Transverse colon (tissue), 4 donors: ENCODE data around the gene STK32B. TPM values are rescaled to one million over a fixed set of nuclear protein-coding genes. Genes with fewer than 3 reads are reported as not detected.

ENCODE experiments used
- DNase-seq: peaks from one replicate; pipeline ENCODE4 v3.0.0-alpha.2; 2019
- H3K27ac ChIP-seq, 4 donors: fragments of 200-600 bp; sonication (generic); 2 replicates each; pipeline ENCODE4 v1.5.1; 2016 to 2018; ENCODE audit warnings: inconsistent platforms in 4 of 4
- H3K27me3 ChIP-seq: fragments of 200-600 bp; sonication (generic); 2 replicates; pipeline ENCODE4 v1.5.1; 2017; ENCODE audit warnings: inconsistent platforms
- H3K36me3 ChIP-seq, 4 donors: fragments of 200-600 bp; sonication (generic); 2 replicates each; pipeline ENCODE4 v1.5.1; 2017 to 2019; ENCODE audit warnings: inconsistent platforms in 4 of 4
- H3K4me1 ChIP-seq, 4 donors: fragments of 200-600 bp; sonication (generic); 2 replicates each; pipeline ENCODE4 v1.5.1; 2017 to 2020; ENCODE audit warnings: inconsistent platforms in 4 of 4
- H3K4me3 ChIP-seq, 4 donors: fragments of 200-600 bp; sonication (generic); 1 replicate in 1 of 4; 2 replicates in 3 of 4; pipeline versions ENCODE4 v1.5.1 to v1.6.1; 2017 to 2019; ENCODE audit warnings: inconsistent platforms in 4 of 4
- H3K9me3 ChIP-seq, 2 donors: fragments of 200-600 bp; sonication (generic); 2 replicates each; pipeline ENCODE4 v1.5.1; 2017 to 2019; ENCODE audit warnings: inconsistent platforms in 2 of 2
- CTCF ChIP-seq, 5 experiments: fragments of 200-600 bp in 3 of 5; fragments of 450-650 bp in 2 of 5; sonication (generic) in 3 of 5; IDR thresholded peaks; 1 replicate in 2 of 5; 2 replicates in 3 of 5; pipeline ENCODE4 v1.5.1; 2016 to 2017; ENCODE audit warnings: antibody characterized with exemption in 5 of 5, inconsistent platforms in 3 of 5, mild to moderate bottlenecking in 2 of 5, moderate library complexity in 1 of 5
- EP300 ChIP-seq: sonication (generic); formaldehyde crosslinking; IDR thresholded peaks from one replicate; pipeline ENCODE4 v1.6.1; 2017; ENCODE audit warnings: antibody characterized with exemption, low read depth
- POLR2A ChIP-seq: fragments of 450-650 bp; IDR thresholded peaks from one replicate; pipeline ENCODE4 v1.6.1; 2016; ENCODE audit warnings: antibody characterized with exemption, mild to moderate bottlenecking, moderate library complexity
- POLR2AphosphoS5 ChIP-seq, 3 donors: sonication (generic); formaldehyde crosslinking; IDR thresholded peaks; one replicate each; pipeline ENCODE4 v1.6.1; 2016; ENCODE audit warnings: antibody characterized with exemption in 3 of 3
- WGBS, 2 donors: methylation state at CpG; one replicate each; pipeline ENCODE4 v1.1.5; 2018; ENCODE audit warnings: low coverage in 1 of 2; 5-methylcytosine and 5-hydroxymethylcytosine counted together
- in situ Hi-C, 4 donors: fragments of 200-750 bp; cut with MboI; loops; one replicate each; pipeline versions ENCODE4 v1.15.0 to v1.15.1; 2017; ENCODE audit warnings: low sequenced_read_pairs in 3 of 4, low pct_ligation_motif_present in 1 of 4, low pct_unique_long_range_greater_than_20kb in 1 of 4
- intact Hi-C: fragments of 100-400 bp; cut with DNase I; formaldehyde crosslinking; loops from one replicate; pipeline ENCODE4 v1.15.1; 2023; ENCODE audit warnings: low total_unique reads
- total RNA-seq, 4 donors: library from RNA; depleted of rRNA; stranded (reverse); fragments of >200 nt; gene quantifications; one replicate each; pipeline ENCODE4 v1.1.0, GENCODE V29; 2016

STK32B gene
- total RNA-seq, 4 donors from 2014 or later: 0.37 to 1.1 (median 0.64) TPM

GRCh38 chr4:5511791-5512190 is 460.5 kb downstream of the STK32B start:
- H3K4me3 ChIP-seq: no peak overlapping the region
- no peaks in the 10 kb centered on the region for H3K36me3 ChIP-seq
- DNase-seq: no peak
- intact Hi-C loops: no loop called here
- in situ Hi-C loops: no loop called here
- no peaks in the 10 kb centered on the region for H3K9me3 ChIP-seq
- no peaks in the 10 kb centered on the region for H3K27me3 ChIP-seq
- no peak overlapping the region for H3K27ac ChIP-seq
- no peaks in the 10 kb centered on the region for H3K4me1 ChIP-seq
- no peak for TF ChIP-seq CTCF (IDR thresholded peaks at IDR 0.05)
- no peak for TF ChIP-seq POLR2A
- TF ChIP-seq POLR2AphosphoS5 (IDR thresholded peaks at IDR 0.05): no peak
- TF ChIP-seq EP300: no peak

- Histone ChIP-seq H3K27ac (no peak overlapping the region), H3K27me3 (no peaks in the 10 kb centered on the region), H3K9me3 (no peaks in the 10 kb centered on the region), H3K4me1 (no peaks in the 10 kb centered on the region), H3K4me3 (no peak overlapping the region), H3K36me3 (no peaks in the 10 kb centered on the region)
- no peak for DNase-seq
- intact Hi-C loops (no loop called here), in situ Hi-C loops (no loop called here)
- TF ChIP-seq POLR2AphosphoS5 (IDR thresholded peaks at IDR 0.05) (no peak), POLR2A (no peak), CTCF (IDR thresholded peaks at IDR 0.05) (no peak), EP300 (no peak)
Observed at GRCh38 chr4:5515646-5516045, 464.4 kb downstream of the STK32B start.

- no peaks in the 10 kb centered on the region for H3K27me3 ChIP-seq
- TF ChIP-seq POLR2A (no peak), EP300 (no peak), CTCF (IDR thresholded peaks at IDR 0.05) (no peak), POLR2AphosphoS5 (IDR thresholded peaks at IDR 0.05) (no peak)
- no peaks in the 10 kb centered on the region for H3K9me3 ChIP-seq
- H3K4me3 ChIP-seq: no peak overlapping the region
- intact Hi-C loops (no loop called here), in situ Hi-C loops (no loop called here)
- no peaks in the 10 kb centered on the region for H3K4me1 ChIP-seq
- H3K27ac ChIP-seq: no peak overlapping the region
- no peak for DNase-seq
- WGBS, 2 donors: 74 to 88% methylated on average over 3 to 4 of the region's 4 CpGs
- H3K36me3 ChIP-seq: no peaks in the 10 kb centered on the region
Observed at GRCh38 chr4:5517372-5517771, 466.1 kb downstream of the STK32B start.

GRCh38 chr4:5524446-5525299 is 473.4 kb downstream of the STK32B start:
- no peak overlapping the region for H3K27ac ChIP-seq

More at GRCh38 chr4:5524446-5525299, 473.4 kb downstream of the STK32B start:
- no peaks in the 10 kb centered on the region for H3K4me1 ChIP-seq
- in situ Hi-C loops: no loop called here
- H3K9me3 ChIP-seq: no peaks in the 10 kb centered on the region
- H3K36me3 ChIP-seq: no peaks in the 10 kb centered on the region
- TF ChIP-seq POLR2A: no peak
- no peak for TF ChIP-seq POLR2AphosphoS5 (IDR thresholded peaks at IDR 0.05)
- TF ChIP-seq CTCF (IDR thresholded peaks at IDR 0.05): no peak
- no peak for TF ChIP-seq EP300
- DNase-seq: no peak
- no peak overlapping the region for H3K4me3 ChIP-seq
- 20 to 60% methylated on average over 1 to 5 of the region's 5 CpGs for WGBS, 2 donors
- intact Hi-C loops: no loop called here
- no peaks in the 10 kb centered on the region for H3K27me3 ChIP-seq
